GM23338 (cell line): ENCODE measurements around the gene ANKRD11. TPM values are rescaled to one million over a fixed set of nuclear protein-coding genes. Genes with fewer than 3 reads are reported as not detected.

Experiments
- ATAC-seq: fragments of 200-7000 bp; cut with Tn5 transposase; 3 replicates; pipeline ENCODE4 v1.9.1; 2020
- DNase-seq: peaks from one replicate; pipeline ENCODE4 v3.0.0-alpha.2; 2015; ENCODE audit warnings: low spot score
- H2AFZ ChIP-seq: fragments of 200-600 bp; sonication (generic); 2 replicates; pipeline ENCODE4 v1.8.0; 2016; ENCODE audit warnings: antibody characterized with exemption, mild to moderate bottlenecking, moderate library complexity
- H3F3A ChIP-seq: fragments of 200-600 bp; sonication (generic); replicated peaks from 2 replicates; pipeline ENCODE4 v1.8.0; 2017; ENCODE audit warnings: antibody characterized with exemption, mixed run types, low read depth
- H3K27ac ChIP-seq: fragments of 200-600 bp; sonication (generic); 2 replicates; pipeline ENCODE4 v1.6.1; 2016; ENCODE audit warnings: low read depth
- H3K27me3 ChIP-seq: fragments of 200-600 bp; sonication (generic); 2 replicates; pipeline ENCODE4 v1.8.0; 2016; ENCODE audit warnings: mild to moderate bottlenecking, mixed run types, moderate library complexity; ENCODE audit not compliant: insufficient read depth
- H3K36me3 ChIP-seq: fragments of 200-600 bp; sonication (generic); 2 replicates; pipeline ENCODE4 v1.8.0; 2016; ENCODE audit warnings: mild to moderate bottlenecking; ENCODE audit not compliant: insufficient read depth
- H3K4me1 ChIP-seq: fragments of 200-600 bp; sonication (generic); 2 replicates; pipeline ENCODE4 v1.8.0; 2016; ENCODE audit warnings: mild to moderate bottlenecking, moderate library complexity; ENCODE audit not compliant: insufficient read depth
- H3K4me2 ChIP-seq: fragments of 200-600 bp; sonication (generic); 2 replicates; pipeline ENCODE4 v1.7.1; 2017; ENCODE audit warnings: mixed run types
- H3K4me3 ChIP-seq: fragments of 200-600 bp; sonication (generic); 2 replicates; pipeline ENCODE4 v1.6.1; 2016; ENCODE audit warnings: mixed run types
- H3K79me2 ChIP-seq: fragments of 200-600 bp; sonication (generic); replicated peaks from 2 replicates; pipeline ENCODE4 v1.8.0; 2017; ENCODE audit warnings: mild to moderate bottlenecking; ENCODE audit not compliant: insufficient read depth
- H3K9me2 ChIP-seq: fragments of 200-600 bp; sonication (generic); 2 replicates; pipeline ENCODE4 v1.8.0; 2017; ENCODE audit not compliant: insufficient read depth
- H4K20me1 ChIP-seq: fragments of 200-600 bp; sonication (generic); replicated peaks from 2 replicates; pipeline ENCODE4 v1.8.0; 2017; ENCODE audit warnings: mild to moderate bottlenecking; ENCODE audit not compliant: insufficient read depth
- H3K27ac Mint-ChIP-seq: 2 replicates; pipeline ENCODE4 v1.8.0; 2020; ENCODE audit warnings: inconsistent platforms, mild to moderate bottlenecking, moderate library complexity, mixed read lengths
- H3K27me3 Mint-ChIP-seq: 3 replicates; pipeline ENCODE4 v1.8.0; 2022; ENCODE audit warnings: low read depth, mild to moderate bottlenecking, moderate library complexity, mixed read lengths, inconsistent platforms; ENCODE audit not compliant: insufficient read depth, poor library complexity
- H3K36me3 Mint-ChIP-seq: 3 replicates; pipeline ENCODE4 v1.8.0; 2021; ENCODE audit warnings: low read depth, mild to moderate bottlenecking, inconsistent platforms, moderate library complexity, mixed read lengths
- H3K4me1 Mint-ChIP-seq: 3 replicates; pipeline ENCODE4 v1.8.0; 2020; ENCODE audit warnings: mild to moderate bottlenecking, inconsistent platforms, mixed read lengths
- H3K4me3 Mint-ChIP-seq: 3 replicates; pipeline ENCODE4 v1.8.0; 2021; ENCODE audit warnings: moderate library complexity, mild to moderate bottlenecking, inconsistent platforms, mixed read lengths
- H3K9me3 Mint-ChIP-seq: 3 replicates; pipeline ENCODE4 v1.8.0; 2020; ENCODE audit warnings: moderate library complexity, mild to moderate bottlenecking, inconsistent platforms, mixed read lengths
- CREB1 ChIP-seq: fragments of 250-450 bp; sonication (Bioruptor Pico); IDR thresholded peaks from 2 replicates; pipeline ENCODE4 v1.5.0; 2020; ENCODE audit warnings: low read depth, mild to moderate bottlenecking, moderate library complexity
- CTCF ChIP-seq, 2 experiments: fragments of 200-600 bp in 1 of 2; sonication (generic) in 1 of 2; conservative IDR thresholded peaks; 2 replicates each; pipeline versions ENCODE4 v1.5.1 to v1.6.1; 2016 to 2017; ENCODE audit warnings: antibody characterized with exemption in 2 of 2, low read depth in 2 of 2, mild to moderate bottlenecking in 2 of 2, moderate library complexity in 1 of 2
- ETS1 ChIP-seq: IDR thresholded peaks from 2 replicates; pipeline ENCODE4 v1.6.1; 2016; ENCODE audit warnings: antibody characterized with exemption
- EZH2 ChIP-seq: fragments of 200-600 bp; sonication (generic); IDR thresholded peaks from one replicate; pipeline ENCODE4 v1.8.0; 2017; ENCODE audit warnings: antibody characterized with exemption, mild to moderate bottlenecking, low read depth; ENCODE audit not compliant: unreplicated experiment
- EZH2phosphoT487 ChIP-seq: fragments of 200-600 bp; sonication (generic); IDR thresholded peaks from one replicate; pipeline ENCODE4 v1.8.1; 2018; ENCODE audit warnings: antibody characterized with exemption; ENCODE audit not compliant: unreplicated experiment
- JUNB ChIP-seq: IDR thresholded peaks from one replicate; pipeline ENCODE4 v1.6.1; 2016; ENCODE audit warnings: antibody characterized with exemption; ENCODE audit not compliant: unreplicated experiment
- NANOG ChIP-seq: IDR thresholded peaks from 2 replicates; pipeline ENCODE4 v1.6.1; 2016; ENCODE audit warnings: antibody characterized with exemption, borderline replicate concordance
- POLR2AphosphoS5 ChIP-seq: IDR thresholded peaks from 2 replicates; pipeline ENCODE4 v1.6.1; 2016; ENCODE audit warnings: antibody characterized with exemption, low read depth
- REST ChIP-seq: IDR thresholded peaks from one replicate; pipeline ENCODE4 v1.6.1; 2018; ENCODE audit warnings: antibody characterized with exemption; ENCODE audit not compliant: unreplicated experiment
- STAT1 ChIP-seq: IDR thresholded peaks from one replicate; pipeline ENCODE4 v1.6.1; 2016; ENCODE audit warnings: antibody characterized with exemption; ENCODE audit not compliant: unreplicated experiment
- ZNF114 ChIP-seq: fragments of 250-450 bp; sonication (Bioruptor Pico); IDR thresholded peaks from 2 replicates; pipeline ENCODE4 v1.5.0; 2020; ENCODE audit warnings: mild to moderate bottlenecking, moderate library complexity
- ZNF331 ChIP-seq: fragments of 250-450 bp; sonication (Bioruptor Pico); IDR thresholded peaks from 2 replicates; pipeline ENCODE4 v1.5.0; 2020; ENCODE audit warnings: low read depth, mild to moderate bottlenecking, moderate library complexity
- ZNF462 ChIP-seq: fragments of 250-450 bp; sonication (Bioruptor Pico); IDR thresholded peaks from 2 replicates; pipeline ENCODE4 v1.5.0; 2020; ENCODE audit warnings: mild to moderate bottlenecking, moderate library complexity
- polyA plus RNA-seq: library from polyadenylated mRNA; unstranded; fragments of >200 nt; fragmentation: Nextera tagmentation; extraction: Ambion mirVana; gene quantifications from 2 replicates; pipeline ENCODE4 v1.2.1, GENCODE V29; 2016
- total RNA-seq: library from RNA; depleted of rRNA; stranded (reverse); fragments of >200 nt; shearing (Covaris generic); gene quantifications from 2 replicates; pipeline ENCODE4 v1.2.3, GENCODE V29; 2014

Gene ANKRD11
- total and polyA plus RNA-seq, 2 experiments from 2014 or later, result 130 to 159 TPM

GRCh38 chr16:89355007-89355406, 135.4 kb downstream of the ANKRD11 start:
- Mint-ChIP-seq H3K27me3 (peaks cover 28% of the 10 kb centered on the region), H3K4me1 (peaks cover 77% of the 10 kb centered on the region), H3K27ac (no peak overlapping the region), H3K9me3 (no peaks in the 10 kb centered on the region), H3K36me3 (peaks cover 12% of the 10 kb centered on the region; the same call in 1 of the 3 replicates), H3K4me3 (no peak overlapping the region)
- no peak overlapping the region for H3K27ac ChIP-seq
- H3K9me2 ChIP-seq, result no peaks in the 10 kb centered on the region
- peaks cover 20% of the 10 kb centered on the region; the same call in 1 of the 2 replicates for H3F3A ChIP-seq
- no peak overlapping the region for H3K4me2 ChIP-seq
- H2AFZ ChIP-seq, result no peak overlapping the region
- H3K36me3 ChIP-seq, result no peaks in the 10 kb centered on the region
- no peak overlapping the region for H3K4me3 ChIP-seq
- TF ChIP-seq JUNB (no peak), POLR2AphosphoS5 (no peak), NANOG (no peak), EZH2 (no peak), CREB1 (no peak), ZNF114 (no peak), CTCF (conservative IDR thresholded peaks at IDR 0.05; ENCODE audit: low read depth in 2 of 2) (no peak), ETS1 (no peak), STAT1 (no peak), ZNF331 (CRISPR knock-in tag) (no peak), ZNF462 (no peak), REST (no peak), EZH2phosphoT487 (no peak)
- ATAC-seq, result no peak
- no peak for DNase-seq
- H3K79me2 ChIP-seq, result peaks cover 100% of the 10 kb centered on the region
- peaks cover 30% of the 10 kb centered on the region for H3K4me1 ChIP-seq
- no peaks in the 10 kb centered on the region for H3K27me3 ChIP-seq
- peaks cover 96% of the 10 kb centered on the region for H4K20me1 ChIP-seq
